ENCODE measurements around the gene ODC1.

The ODC1 gene

GRCh38 chr2:10433264-10433946 lies 14.7 kb downstream of the ODC1 start:
- DNase-seq, result no peak

- peak; percentile 55 for DNase-seq
These were observed 15.6 kb downstream of the ODC1 start for GRCh38 chr2:10432311-10433181.

- DNase-seq, result no peak
These were observed 16.3 kb downstream of the ODC1 start for GRCh38 chr2:10431797-10432196.

GRCh38 chr2:10430886-10431622 lies 17.1 kb downstream of the ODC1 start:
- DNase-seq, result no peak

- DNase-seq, result no peak
These were observed 19.2 kb downstream of the ODC1 start for GRCh38 chr2:10428924-10429323.

GRCh38 chr2:10428355-10428754 lies 19.8 kb downstream of the ODC1 start:
- DNase-seq, result no peak

GRCh38 chr2:10427618-10427949 lies 20.5 kb downstream of the ODC1 start:
- DNase-seq, result no peak

- no peak for DNase-seq
These were observed 21.2 kb downstream of the ODC1 start for GRCh38 chr2:10426726-10427617.

- DNase-seq, result no peak
These were observed 22.4 kb downstream of the ODC1 start for GRCh38 chr2:10425699-10426098.

- no peak for DNase-seq
These were observed 23.1 kb downstream of the ODC1 start for GRCh38 chr2:10424916-10425505.

GRCh38 chr2:10424051-10424450 lies 24.1 kb downstream of the ODC1 start:
- DNase-seq, result no peak

- DNase-seq, result no peak
These were observed 24.7 kb downstream of the ODC1 start for GRCh38 chr2:10423400-10423774.

- no peak for DNase-seq
These were observed 25.3 kb downstream of the ODC1 start for GRCh38 chr2:10422732-10423399.

- no peak for DNase-seq
These were observed 25.9 kb downstream of the ODC1 start for GRCh38 chr2:10422251-10422650.

GRCh38 chr2:10419553-10420257 lies 28.4 kb downstream of the ODC1 start:
- no peak for DNase-seq

GRCh38 chr2:10417551-10418335 lies 30.4 kb downstream of the ODC1 start:
- no peak for DNase-seq

GRCh38 chr2:10415640-10416039 lies 32.5 kb downstream of the ODC1 start:
- no peak for DNase-seq

- DNase-seq, result no peak
These were observed 33.1 kb downstream of the ODC1 start for GRCh38 chr2:10415048-10415447.

- no peak for DNase-seq
These were observed 33.5 kb downstream of the ODC1 start for GRCh38 chr2:10414591-10414990.

- no peak for DNase-seq
These were observed 34.1 kb downstream of the ODC1 start for GRCh38 chr2:10413991-10414451.
